NCI-H1105 (cell line): Measurements from ENCODE around the gene PIK3R1.
"Not testable (repeated sequence)": the region's sequence is repeated elsewhere in the genome, so short reads cannot be mapped to it uniquely, and the experiment has no call there.

Experiments used
- DNase-seq: peaks from one replicate; lab custom pipeline; 2025; lab: John Stamatoyannopoulos, UW

The PIK3R1 gene

GRCh38 chr5:68226546-68227073, 11.1 kb downstream of the PIK3R1 start:
- no peak for DNase-seq

- DNase-seq: no peak
Observed at GRCh38 chr5:68227532-68228160, 12.1 kb downstream of the PIK3R1 start.

DNA sequence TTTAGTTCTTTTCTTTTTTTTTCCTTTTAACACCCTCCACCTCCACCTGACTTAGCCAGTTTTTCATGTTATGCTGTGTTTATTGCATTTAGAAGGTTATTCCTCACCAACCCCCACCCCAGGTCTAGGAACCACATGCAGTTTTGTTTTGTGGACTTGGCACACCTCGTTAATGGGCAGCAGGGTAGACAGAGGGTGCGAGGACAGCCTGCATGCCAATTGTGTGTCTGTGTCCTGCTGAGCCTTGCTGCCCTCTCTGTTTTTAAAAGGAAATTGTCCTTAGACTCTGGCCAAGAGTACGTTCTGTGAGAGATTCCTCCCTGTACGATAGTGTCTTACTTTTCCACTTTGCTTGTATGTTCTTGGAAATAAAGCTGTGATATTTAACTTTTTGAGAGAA, 13.9 kb downstream of the PIK3R1 start:
- DNase-seq: no peak

GRCh38 chr5:68230285-68230684, 14.7 kb downstream of the PIK3R1 start:
- DNase-seq: no peak

DNA sequence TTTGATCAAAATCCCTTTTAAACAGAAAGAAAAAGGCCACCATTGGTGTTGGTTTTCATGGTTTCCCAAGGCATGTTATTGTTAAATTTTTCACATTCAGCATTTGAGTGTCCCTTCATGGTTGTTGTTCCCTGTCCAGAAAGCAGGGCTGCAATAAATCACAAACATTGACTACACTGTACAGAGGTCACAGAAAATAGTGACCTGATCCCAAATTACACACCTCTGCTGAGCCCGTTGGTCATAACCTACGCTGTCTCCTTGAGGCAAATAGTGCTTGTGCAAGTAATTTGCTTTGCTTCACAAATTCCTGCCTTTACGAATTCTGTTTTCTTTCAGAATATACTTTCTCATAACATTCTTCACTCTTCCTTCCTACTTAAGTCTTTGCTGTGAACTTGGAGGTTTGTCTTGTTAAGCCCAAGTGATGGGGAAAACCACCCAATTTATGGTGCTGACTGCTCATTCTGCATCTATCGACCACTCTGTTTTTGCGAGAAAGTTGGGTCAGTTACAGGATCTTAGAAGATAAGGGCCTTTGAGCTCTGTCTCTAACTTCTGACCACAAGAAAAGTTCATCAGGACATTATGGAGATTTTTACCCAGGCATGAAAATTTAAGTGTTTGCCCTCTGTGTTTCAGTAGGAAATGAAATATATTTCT, 16.0 kb downstream of the PIK3R1 start:
- DNase-seq: no peak

GRCh38 chr5:68232277-68232676, 16.7 kb downstream of the PIK3R1 start:
- no peak for DNase-seq

- DNase-seq: no peak
Observed at GRCh38 chr5:68233075-68233474, 17.5 kb downstream of the PIK3R1 start.

DNA sequence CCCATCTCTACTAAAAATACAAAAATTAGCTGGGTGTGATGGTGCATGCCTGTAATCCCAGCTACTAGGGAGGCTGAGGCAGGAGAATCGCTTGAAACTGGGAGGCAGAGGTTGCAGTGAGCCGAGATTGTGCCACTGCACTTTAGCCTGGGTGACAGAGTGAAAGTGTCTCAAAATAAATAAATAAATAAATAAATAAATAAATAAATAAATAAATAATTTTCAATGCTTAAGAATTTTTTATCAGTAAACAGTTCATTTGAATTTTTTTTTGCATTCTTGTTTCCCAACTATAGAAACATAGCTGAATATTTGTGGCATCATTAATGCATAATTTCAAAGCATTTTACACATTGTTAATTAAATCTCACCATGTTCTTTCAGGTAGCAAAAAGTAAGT, 19.7 kb downstream of the PIK3R1 start:
- not testable (repeated sequence) for DNase-seq

GRCh38 chr5:68237715-68238114, 22.2 kb downstream of the PIK3R1 start:
- DNase-seq: no peak

DNA sequence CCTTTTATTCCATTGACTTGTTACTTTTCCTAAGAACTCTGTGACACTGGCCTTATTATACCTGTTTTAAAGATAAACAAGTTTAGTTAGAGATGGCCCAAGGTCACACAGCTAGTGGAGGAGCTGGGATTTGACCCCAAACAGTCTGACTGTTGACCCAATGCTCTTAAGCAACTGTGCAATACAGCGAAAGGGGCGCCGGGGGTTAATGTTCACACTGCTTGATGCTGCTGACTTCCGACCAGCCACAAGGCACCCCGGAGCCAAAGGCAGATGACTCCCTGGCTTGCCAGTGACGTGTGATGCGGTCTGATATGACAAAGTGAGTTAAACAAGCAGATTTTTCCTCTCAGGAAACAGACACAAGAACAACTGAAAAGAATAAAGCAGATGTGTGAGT, 23.9 kb downstream of the PIK3R1 start:
- DNase-seq: no peak

DNA sequence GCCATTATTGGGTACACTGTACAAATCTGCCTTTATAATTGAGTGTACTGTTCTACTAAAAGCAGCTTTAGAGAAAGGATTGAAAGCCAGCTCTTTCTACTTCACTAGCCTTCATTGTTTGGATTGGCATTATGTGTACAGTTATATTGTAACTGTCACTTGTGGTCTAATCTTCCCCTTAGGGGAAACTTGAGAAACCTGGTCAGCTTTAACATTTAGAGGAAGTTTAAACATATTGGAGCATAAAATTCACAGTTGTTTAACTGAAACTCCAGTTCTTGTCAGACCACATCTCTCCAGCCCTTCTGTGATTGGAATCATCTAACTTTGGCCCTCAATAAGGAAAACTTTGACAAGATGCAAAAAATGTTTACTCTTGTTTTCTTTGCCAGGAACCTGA, 24.6 kb downstream of the PIK3R1 start:
- DNase-seq: no peak

DNA sequence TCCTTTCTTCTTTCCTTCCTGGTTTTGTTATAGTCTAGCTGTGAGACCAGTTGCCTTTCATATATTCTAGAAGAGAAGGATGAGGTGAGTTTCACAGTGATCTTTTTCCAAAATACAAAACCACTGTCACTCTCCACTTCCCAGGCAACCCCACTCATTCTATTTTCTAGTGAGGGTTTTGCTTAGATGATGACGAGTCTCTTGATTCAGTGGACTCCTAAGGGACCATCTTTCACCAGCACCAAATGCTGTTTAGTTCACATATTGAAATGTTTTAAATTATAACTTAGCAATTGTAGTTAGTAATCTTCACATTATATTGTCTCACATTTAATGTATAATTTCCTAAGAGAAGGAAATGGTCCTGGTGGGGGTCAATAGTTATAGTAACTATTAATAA, 25.2 kb downstream of the PIK3R1 start:
- no peak for DNase-seq

- DNase-seq: no peak
Observed at GRCh38 chr5:68242743-68243142, 27.2 kb downstream of the PIK3R1 start.

DNA sequence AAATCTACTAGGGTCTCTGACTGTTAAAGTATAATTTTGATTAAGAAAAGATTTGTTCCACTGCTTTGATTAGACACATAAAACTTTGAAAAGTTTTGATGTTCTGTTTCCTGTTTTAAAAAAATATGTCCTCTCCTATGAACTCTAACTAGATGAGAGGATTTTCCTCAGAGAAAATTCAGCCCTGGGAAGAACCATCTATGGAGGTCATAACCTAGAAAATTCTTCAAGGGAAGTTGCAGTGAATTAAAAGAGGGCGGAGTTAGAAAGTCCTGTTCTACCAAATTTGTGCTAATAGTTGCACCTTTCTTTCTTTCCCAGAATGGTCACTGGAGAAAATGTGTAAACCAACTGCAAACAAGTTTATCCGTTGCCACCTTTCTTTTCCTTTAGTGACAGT, 27.7 kb downstream of the PIK3R1 start:
- no peak for DNase-seq

GRCh38 chr5:68243681-68244080, 28.1 kb downstream of the PIK3R1 start:
- no peak for DNase-seq

DNA sequence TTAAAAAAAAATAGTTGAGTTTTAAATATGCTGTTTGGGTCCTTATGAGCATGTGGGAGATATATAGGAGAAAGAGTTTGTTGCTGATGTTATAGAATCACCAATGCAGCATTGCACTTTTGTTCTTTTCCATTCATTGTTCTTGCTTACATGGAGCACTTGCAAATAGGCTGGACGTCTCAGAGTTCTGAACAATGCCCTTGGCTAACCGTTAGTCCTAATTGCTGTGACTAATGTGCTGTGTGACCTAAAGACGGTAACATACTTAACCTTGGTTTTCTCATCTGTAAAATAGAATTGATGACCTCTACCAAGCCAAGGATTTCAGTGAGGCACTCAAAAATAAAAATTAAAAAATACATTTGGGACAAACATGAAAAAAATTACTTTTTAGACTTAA, 29.8 kb downstream of the PIK3R1 start:
- DNase-seq: no peak

GRCh38 chr5:68246802-68247201, 31.2 kb downstream of the PIK3R1 start:
- no peak for DNase-seq

- no peak for DNase-seq
Observed at GRCh38 chr5:68247627-68248026, 32.1 kb downstream of the PIK3R1 start.

DNA sequence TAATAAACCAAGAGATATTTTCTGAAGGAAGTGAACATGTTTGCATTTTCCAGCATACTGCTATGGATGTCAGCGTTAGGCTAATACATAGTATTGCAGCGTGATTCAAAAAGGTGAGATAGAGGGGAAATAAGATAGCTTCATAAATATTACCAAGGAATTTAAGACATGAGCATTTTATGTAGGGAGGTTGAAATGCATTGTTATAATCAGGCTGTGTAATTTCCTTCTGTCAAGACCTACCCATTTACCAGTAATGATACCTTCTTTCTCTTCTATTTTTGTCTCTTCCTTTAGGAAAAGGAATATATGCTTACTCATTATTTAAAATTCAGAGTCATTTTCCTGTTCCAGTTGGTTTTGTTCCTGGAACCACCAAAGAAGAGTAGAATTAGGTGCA, 33.3 kb downstream of the PIK3R1 start:
- DNase-seq: no peak

DNA sequence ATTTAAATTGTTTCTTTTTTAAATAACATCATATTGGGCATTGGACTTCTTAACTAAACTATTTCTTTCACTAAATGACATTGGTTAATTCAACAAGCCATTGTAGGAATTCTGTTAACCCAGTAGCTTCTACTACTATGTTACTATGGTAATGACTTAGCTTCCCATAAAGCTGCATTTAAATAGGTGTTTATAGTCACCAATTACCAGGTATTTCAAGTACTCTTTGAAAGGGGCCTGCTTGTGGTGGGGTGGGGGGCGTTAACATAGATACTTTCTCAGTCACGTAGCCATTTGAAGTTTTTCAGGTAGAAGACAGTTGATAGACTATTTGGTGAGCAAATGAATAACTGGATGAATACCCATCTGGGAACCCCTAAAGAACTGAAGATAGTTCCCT, 34.0 kb downstream of the PIK3R1 start:
- no peak for DNase-seq

GRCh38 chr5:68250661-68251298, 35.2 kb downstream of the PIK3R1 start:
- no peak for DNase-seq

DNA sequence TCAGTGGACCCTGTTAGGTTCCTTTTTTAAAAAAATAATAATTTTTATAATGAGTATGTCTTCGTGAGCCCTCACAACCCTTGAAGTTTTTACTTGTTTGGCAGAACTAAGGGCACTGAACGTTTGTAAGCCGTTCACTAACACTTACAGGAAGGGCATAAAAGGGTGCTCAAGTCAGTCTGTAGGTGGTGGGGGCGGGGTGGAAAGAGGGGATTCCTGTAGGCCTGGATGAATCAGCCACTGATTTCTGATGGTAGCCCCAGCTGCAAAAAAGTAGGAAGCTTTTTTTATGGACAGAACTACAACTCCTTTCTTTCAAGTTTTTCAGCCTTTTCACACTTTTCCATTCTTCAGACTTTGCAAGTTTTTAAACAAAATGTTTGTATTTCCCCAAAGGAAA, 35.8 kb downstream of the PIK3R1 start:
- DNase-seq: no peak

DNA sequence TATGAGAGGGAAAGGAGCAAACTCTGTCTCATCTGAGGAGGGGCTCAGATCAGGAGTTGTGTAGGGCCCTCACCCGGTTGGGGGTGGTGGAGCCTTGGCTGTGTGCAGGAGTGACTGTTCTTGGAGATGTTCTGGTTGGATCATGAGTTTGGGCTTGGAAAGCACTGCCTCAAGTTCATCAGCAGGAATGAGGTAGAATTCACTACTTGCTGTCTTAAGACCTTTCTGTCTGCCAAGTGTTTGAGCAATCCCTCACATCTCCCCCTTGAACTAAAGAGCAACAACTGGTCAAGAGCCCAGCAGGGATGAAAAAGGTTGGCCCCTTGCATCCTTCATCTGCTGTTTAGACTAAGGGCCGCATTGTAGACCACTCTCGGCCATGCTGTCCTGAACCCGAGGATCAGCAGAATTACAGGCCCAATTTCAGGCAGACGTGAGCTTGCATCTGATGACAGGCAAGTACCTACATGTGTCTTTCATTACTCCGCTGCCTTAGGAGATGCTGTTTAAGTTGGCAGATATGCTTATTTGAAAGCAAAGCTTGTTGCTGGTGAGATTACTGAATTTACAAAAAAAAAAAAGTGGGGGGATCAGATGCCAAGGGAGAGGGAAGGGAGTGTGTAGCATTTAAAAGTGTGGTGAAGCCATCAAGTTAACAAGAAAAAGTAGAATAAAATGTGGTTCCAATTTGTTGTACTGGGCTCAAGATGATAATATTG, 36.4 kb downstream of the PIK3R1 start:
- DNase-seq: no peak
